Neural progenitor cell (in vitro differentiated cells): ENCODE data around the gene MGME1. TPM values are rescaled to one million over a fixed set of nuclear protein-coding genes. Genes with fewer than 3 reads are reported as not detected.

ENCODE experiments used
- DNase-seq: peaks from one replicate; pipeline ENCODE4 v3.0.0-alpha.2; 2016; ENCODE audit warnings: low spot score
- H2AFZ ChIP-seq: fragments of 200-600 bp; sonication (generic); replicated peaks from 2 replicates; pipeline ENCODE4 v1.6.1; 2016; ENCODE audit warnings: antibody characterized with exemption
- H3F3A ChIP-seq: fragments of 200-600 bp; sonication (generic); 2 replicates; pipeline ENCODE4 v1.6.1; 2016; ENCODE audit warnings: antibody characterized with exemption, low read depth
- H3K27ac ChIP-seq: fragments of 200-600 bp; sonication (generic); 2 replicates; pipeline ENCODE4 v1.5.1; 2016; ENCODE audit warnings: mild to moderate bottlenecking
- H3K27me3 ChIP-seq: fragments of 200-600 bp; sonication (generic); 2 replicates; pipeline ENCODE4 v1.6.1; 2016; ENCODE audit warnings: mild to moderate bottlenecking, moderate library complexity
- H3K36me3 ChIP-seq: fragments of 200-600 bp; sonication (generic); 2 replicates; pipeline ENCODE4 v1.5.1; 2016
- H3K4me1 ChIP-seq: fragments of 200-600 bp; sonication (generic); 2 replicates; pipeline ENCODE4 v1.6.1; 2016; ENCODE audit warnings: mixed run types
- H3K4me2 ChIP-seq: fragments of 200-600 bp; sonication (generic); 2 replicates; pipeline ENCODE4 v1.6.1; 2016
- H3K4me3 ChIP-seq: fragments of 200-600 bp; sonication (generic); 2 replicates; pipeline ENCODE4 v1.5.1; 2016
- H3K79me2 ChIP-seq: fragments of 200-600 bp; sonication (generic); 2 replicates; pipeline ENCODE4 v1.6.1; 2016; ENCODE audit warnings: low read depth
- H3K9ac ChIP-seq: fragments of 200-600 bp; sonication (generic); 2 replicates; pipeline ENCODE4 v1.6.1; 2016
- H3K9me3 ChIP-seq: fragments of 200-600 bp; sonication (generic); 2 replicates; pipeline ENCODE4 v1.5.1; 2016; ENCODE audit warnings: low read depth
- H4K20me1 ChIP-seq: fragments of 200-600 bp; sonication (generic); 2 replicates; pipeline ENCODE4 v1.6.1; 2016; ENCODE audit warnings: low read depth
- H3K27ac Mint-ChIP-seq: 3 replicates; pipeline ENCODE4 v1.8.0; 2021; ENCODE audit warnings: mixed read lengths
- H3K27me3 Mint-ChIP-seq: 2 replicates; pipeline ENCODE4 v1.8.0; 2022; ENCODE audit warnings: low read depth, mild to moderate bottlenecking, inconsistent platforms, moderate library complexity, mixed read lengths; ENCODE audit not compliant: insufficient read depth
- H3K36me3 Mint-ChIP-seq: 3 replicates; pipeline ENCODE4 v1.8.0; 2021; ENCODE audit warnings: mixed read lengths
- H3K4me1 Mint-ChIP-seq: 3 replicates; pipeline ENCODE4 v1.8.0; 2021; ENCODE audit warnings: mixed read lengths
- H3K4me3 Mint-ChIP-seq: 3 replicates; pipeline ENCODE4 v1.8.0; 2021; ENCODE audit warnings: mild to moderate bottlenecking, moderate library complexity, mixed read lengths
- H3K9me3 Mint-ChIP-seq: 3 replicates; pipeline ENCODE4 v1.8.0; 2020; ENCODE audit warnings: mixed read lengths
- EZH2 ChIP-seq: fragments of 200-600 bp; sonication (generic); IDR thresholded peaks from 2 replicates; pipeline ENCODE4 v1.6.1; 2017; ENCODE audit warnings: antibody characterized with exemption, mild to moderate bottlenecking, moderate library complexity
- EZH2phosphoT487 ChIP-seq: fragments of 200-600 bp; sonication (generic); IDR thresholded peaks from 2 replicates; pipeline ENCODE4 v1.6.1; 2017; ENCODE audit warnings: antibody characterized with exemption
- total RNA-seq: library from RNA; depleted of rRNA; stranded (reverse); fragments of >200 nt; gene quantifications from 2 replicates; pipeline ENCODE4 v1.2.3, GENCODE V29; 2015; ENCODE audit warnings: low replicate concordance
- TF ChIP-seq, protein P1 (sequence below): fragments of 200-600 bp; sonication (generic); IDR thresholded peaks from 2 replicates; pipeline ENCODE4 v1.5.1; 2017; ENCODE audit warnings: antibody characterized with exemption, mild to moderate bottlenecking

Gene MGME1
- total RNA-seq, 1 donor from 2014 or later = 87.2 TPM

DNA sequence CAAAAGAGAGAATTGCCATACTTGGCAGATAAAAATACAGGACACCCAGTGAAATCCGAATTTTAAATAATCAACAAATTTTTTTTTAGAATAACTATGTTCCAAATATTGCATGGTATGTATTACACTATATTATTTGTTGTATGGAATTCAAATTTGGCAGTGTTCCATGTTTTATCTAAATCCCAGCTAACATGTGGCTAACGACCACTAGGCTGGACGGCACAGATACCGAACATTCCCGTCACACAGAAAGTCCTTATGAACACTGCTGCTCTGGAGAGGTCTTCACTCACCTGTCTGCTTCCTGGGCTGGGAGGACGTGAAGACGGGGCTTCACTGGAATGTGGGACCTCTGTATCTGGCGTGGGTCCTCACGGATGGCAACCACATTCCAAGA is 33.1 kb upstream of the MGME1 start:
- Histone ChIP-seq H3K27ac (no peak overlapping the region), H2AFZ (no peak overlapping the region), H3K4me1 (peaks cover 43% of the 10 kb centered on the region), H3K4me2 (no peak overlapping the region), H3K4me3 (no peak overlapping the region), H3K79me2 (no peaks in the 10 kb centered on the region), H3K27me3 (peaks cover 36% of the 10 kb centered on the region), H3K36me3 (no peaks in the 10 kb centered on the region), H3K9me3 (no peaks in the 10 kb centered on the region), H4K20me1 (peaks cover 56% of the 10 kb centered on the region), H3K9ac (no peak overlapping the region), H3F3A (peaks cover 44% of the 10 kb centered on the region)
- DNase-seq = no peak
- Mint-ChIP-seq H3K4me1 (peaks cover 49% of the 10 kb centered on the region), H3K4me3 (no peak overlapping the region), H3K9me3 (peaks cover 3% of the 10 kb centered on the region), H3K27me3 (peaks cover 7% of the 10 kb centered on the region), H3K36me3 (no peaks in the 10 kb centered on the region), H3K27ac (no peak overlapping the region)
- TF ChIP-seq, protein P1, sequence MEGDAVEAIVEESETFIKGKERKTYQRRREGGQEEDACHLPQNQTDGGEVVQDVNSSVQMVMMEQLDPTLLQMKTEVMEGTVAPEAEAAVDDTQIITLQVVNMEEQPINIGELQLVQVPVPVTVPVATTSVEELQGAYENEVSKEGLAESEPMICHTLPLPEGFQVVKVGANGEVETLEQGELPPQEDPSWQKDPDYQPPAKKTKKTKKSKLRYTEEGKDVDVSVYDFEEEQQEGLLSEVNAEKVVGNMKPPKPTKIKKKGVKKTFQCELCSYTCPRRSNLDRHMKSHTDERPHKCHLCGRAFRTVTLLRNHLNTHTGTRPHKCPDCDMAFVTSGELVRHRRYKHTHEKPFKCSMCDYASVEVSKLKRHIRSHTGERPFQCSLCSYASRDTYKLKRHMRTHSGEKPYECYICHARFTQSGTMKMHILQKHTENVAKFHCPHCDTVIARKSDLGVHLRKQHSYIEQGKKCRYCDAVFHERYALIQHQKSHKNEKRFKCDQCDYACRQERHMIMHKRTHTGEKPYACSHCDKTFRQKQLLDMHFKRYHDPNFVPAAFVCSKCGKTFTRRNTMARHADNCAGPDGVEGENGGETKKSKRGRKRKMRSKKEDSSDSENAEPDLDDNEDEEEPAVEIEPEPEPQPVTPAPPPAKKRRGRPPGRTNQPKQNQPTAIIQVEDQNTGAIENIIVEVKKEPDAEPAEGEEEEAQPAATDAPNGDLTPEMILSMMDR = no peak
- no peak for TF ChIP-seq EZH2phosphoT487
- TF ChIP-seq EZH2 = no peak

DNA sequence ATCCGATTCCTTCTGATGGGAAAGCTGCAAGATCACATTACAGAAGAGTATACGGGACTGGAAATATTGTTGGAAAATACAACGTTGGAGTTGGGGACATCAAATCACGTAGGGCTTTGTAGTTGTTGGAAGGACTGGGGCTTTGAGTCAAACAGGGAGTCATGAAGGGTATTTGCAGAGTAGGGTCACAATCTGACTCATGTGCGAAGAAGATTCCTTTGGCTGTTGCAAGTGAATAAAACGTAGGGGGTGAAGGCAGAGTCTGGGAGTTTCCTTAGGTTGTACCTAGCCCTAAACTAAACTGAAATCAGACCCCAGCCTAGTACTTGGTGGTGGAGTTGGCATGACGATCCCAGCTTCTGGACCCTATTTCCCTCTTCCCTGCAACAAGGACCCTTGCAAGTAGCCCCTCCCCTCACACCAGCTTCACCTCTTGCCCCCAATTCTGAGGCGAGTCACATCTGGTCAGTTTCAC is 32.5 kb upstream of the MGME1 start:
- no peak for DNase-seq
- Histone ChIP-seq H3F3A (peaks cover 49% of the 10 kb centered on the region), H3K27ac (no peak overlapping the region), H4K20me1 (peaks cover 61% of the 10 kb centered on the region), H3K36me3 (no peaks in the 10 kb centered on the region), H3K4me2 (peak overlapping the region; percentile 29), H3K9me3 (no peaks in the 10 kb centered on the region), H2AFZ (no peak overlapping the region), H3K9ac (no peak overlapping the region), H3K27me3 (peaks cover 36% of the 10 kb centered on the region), H3K4me3 (no peak overlapping the region), H3K79me2 (no peaks in the 10 kb centered on the region), H3K4me1 (peaks cover 43% of the 10 kb centered on the region)
- no peaks in the 10 kb centered on the region for H3K36me3 Mint-ChIP-seq
- H3K9me3 Mint-ChIP-seq = peaks cover 3% of the 10 kb centered on the region
- H3K27ac Mint-ChIP-seq = peak overlapping the region; percentile 43
- no peak overlapping the region for H3K4me3 Mint-ChIP-seq
- peaks cover 49% of the 10 kb centered on the region for H3K4me1 Mint-ChIP-seq
- peaks cover 7% of the 10 kb centered on the region for H3K27me3 Mint-ChIP-seq
- TF ChIP-seq, protein P1 = no peak
- TF ChIP-seq EZH2phosphoT487 = no peak
- TF ChIP-seq EZH2 = no peak

DNA sequence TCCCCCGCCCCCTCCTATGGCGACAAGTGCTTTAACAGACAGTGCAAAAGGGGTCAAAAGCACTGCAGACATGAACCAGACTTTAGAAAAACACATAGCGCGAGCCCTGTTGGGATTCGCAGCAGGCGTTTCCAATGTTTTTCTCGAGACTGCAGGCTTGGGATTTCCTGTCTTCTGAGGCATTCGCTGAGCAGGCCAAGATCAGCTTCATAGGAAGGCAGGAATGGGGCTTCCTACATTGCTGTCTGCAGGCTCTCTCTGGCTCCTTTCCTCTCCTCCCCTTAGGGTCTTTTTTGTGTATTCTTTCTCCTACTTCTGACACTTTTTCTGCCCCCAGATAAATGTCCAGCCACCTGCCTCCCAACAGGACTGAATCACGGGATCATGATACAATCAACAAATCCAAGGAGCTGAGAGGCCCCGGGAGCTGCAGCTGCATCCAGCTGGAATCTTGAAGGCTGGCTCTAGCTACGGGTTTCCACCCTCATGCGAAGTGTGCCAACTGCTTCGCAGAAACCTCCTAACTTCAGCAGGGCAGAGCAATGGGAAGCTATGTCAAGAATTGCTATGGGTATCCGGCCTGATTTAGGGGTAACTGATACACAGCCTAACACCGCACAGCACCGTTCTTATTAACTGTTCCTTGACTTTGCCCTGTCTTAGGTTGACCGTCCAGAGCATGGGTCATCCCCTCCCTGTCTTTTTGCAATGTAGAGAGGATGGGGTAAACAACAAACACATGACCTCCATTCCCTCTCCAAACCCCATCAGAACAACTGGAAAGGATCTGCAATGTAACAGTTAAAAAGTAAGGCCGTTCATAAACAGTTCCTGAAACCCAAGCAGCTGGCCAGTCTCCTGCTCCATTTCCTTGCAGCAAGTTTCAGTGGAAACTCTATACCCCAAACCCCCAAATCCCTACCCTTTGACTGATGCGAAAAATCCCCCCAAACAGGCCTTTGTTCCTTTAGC is 31.8 kb upstream of the MGME1 start:
- Histone ChIP-seq H3K36me3 (no peaks in the 10 kb centered on the region), H3K4me3 (no peak overlapping the region), H4K20me1 (peaks cover 68% of the 10 kb centered on the region), H2AFZ (no peak overlapping the region), H3K4me2 (peak overlapping the region; percentile 29), H3K9ac (no peak overlapping the region), H3K27me3 (peaks cover 34% of the 10 kb centered on the region), H3F3A (peaks cover 56% of the 10 kb centered on the region), H3K27ac (no peak overlapping the region), H3K9me3 (no peaks in the 10 kb centered on the region), H3K4me1 (peaks cover 43% of the 10 kb centered on the region), H3K79me2 (no peaks in the 10 kb centered on the region)
- Mint-ChIP-seq H3K27me3 (peaks cover 9% of the 10 kb centered on the region), H3K36me3 (no peaks in the 10 kb centered on the region), H3K9me3 (peaks cover 2% of the 10 kb centered on the region), H3K4me3 (no peak overlapping the region), H3K27ac (peak overlapping the region; percentile 43), H3K4me1 (peaks cover 49% of the 10 kb centered on the region)
- no peak for TF ChIP-seq EZH2
- TF ChIP-seq EZH2phosphoT487 = no peak
- TF ChIP-seq, protein P1 = no peak
- DNase-seq = no peak
